Adrenal gland (tissue), 12 donors: ENCODE data around the gene CDYL2. TPM values are rescaled to one million over a fixed set of nuclear protein-coding genes. Genes with fewer than 3 reads are reported as not detected.

ENCODE experiments used
- DNase-seq, 7 donors: peaks; one replicate each; pipeline ENCODE4 v3.0.0-alpha.2; 2019 to 2020
- H3K27ac ChIP-seq, 5 donors: fragments of 200-600 bp; sonication (generic) in 4 of 5; 1 replicate in 3 of 5; 2 replicates in 2 of 5; pipeline versions ENCODE4 v1.5.1 to v1.8.0; 2016 to 2020; ENCODE audit warnings: mild to moderate bottlenecking in 1 of 5
- H3K27me3 ChIP-seq: fragments of 200-600 bp; 2 replicates; pipeline ENCODE4 v1.8.0; 2021
- H3K36me3 ChIP-seq, 2 donors: fragments of 200-600 bp; replicated peaks in 1 of 2; 1 replicate in 1 of 2; 2 replicates in 1 of 2; pipeline versions ENCODE4 v1.5.1 to v1.8.0; 2018 to 2022
- H3K4me1 ChIP-seq, 2 donors: fragments of 200-600 bp; replicated peaks in 1 of 2; 1 replicate in 1 of 2; 2 replicates in 1 of 2; pipeline versions ENCODE4 v1.5.1 to v1.8.0; 2018 to 2021
- H3K4me3 ChIP-seq, 4 donors: fragments of 200-600 bp; sonication (generic) in 3 of 4; one replicate each; pipeline ENCODE4 v1.5.1; 2016 to 2018
- H3K9me3 ChIP-seq, 3 donors: fragments of 200-600 bp; sonication (generic) in 1 of 3; replicated peaks in 1 of 3; 1 replicate in 2 of 3; 2 replicates in 1 of 3; pipeline versions ENCODE4 v1.5.1 to v1.8.0; 2016 to 2021
- POLR2A ChIP-seq, 2 donors: fragments of 450-650 bp; IDR thresholded peaks; one replicate each; pipeline ENCODE4 v1.6.1; 2017; ENCODE audit warnings: antibody characterized with exemption in 2 of 2, mild to moderate bottlenecking in 2 of 2, moderate library complexity in 1 of 2
- WGBS, 4 donors: extraction: QIAGEN DNeasy Blood & Tissue Kit in 2 of 4; methylation state at CpG; one replicate each; pipeline versions ENCODE4 v1.1.5 to v1.1.7; 2013 to 2017; 5-methylcytosine and 5-hydroxymethylcytosine counted together
- intact Hi-C, 2 donors: fragments of 100-400 bp; cut with DNase I; formaldehyde crosslinking; loops; one replicate each; pipeline versions ENCODE4 v1.14.1 to v1.15.0; 2022 to 2023
- polyA plus RNA-seq, 3 donors: library from polyadenylated mRNA; stranded (reverse); fragments of 200-250 nt in 2 of 3; fragments of 350-450 nt in 1 of 3; fragmentation: Illumina TruSeq in 1 of 3; extraction: RNeasy Lipid Tissue Mini Kit (QIAGEN cat#74804) in 1 of 3; gene quantifications; one replicate each; pipeline ENCODE4 v1.2.3, GENCODE V29; 2013 to 2014
- total RNA-seq, 9 donors: library from RNA; depleted of rRNA in 4 of 9; stranded (reverse); fragments of >200 nt in 4 of 9; fragments of 120-200 nt in 1 of 9; fragmentation: NEBNext Ultra II Directional in 1 of 9; extraction: Animal tissue kit (Norgen Biotek cat#: 25700) in 1 of 9; gene quantifications; one replicate each; pipeline versions ENCODE4 v1.1.0 to v1.2.4, GENCODE V29; 2013 to 2023
- TF ChIP-seq, protein P1 (sequence below), 6 experiments: fragments of 450-650 bp in 4 of 6; fragments of 200-600 bp in 2 of 6; sonication (generic) in 1 of 6; IDR thresholded peaks; 1 replicate in 5 of 6; 2 replicates in 1 of 6; pipeline versions ENCODE4 v1.5.1 to v1.8.0; 2016 to 2021; ENCODE audit warnings: antibody characterized with exemption in 6 of 6, mild to moderate bottlenecking in 2 of 6, moderate library complexity in 1 of 6
- donor health status: healthy with polysubstance abuse.
- donor health status: Bipolar disorder and iron deficiency.
- donor health status: DM: yes; HTN: yes; CAD: no.
- donor health status: DM: no; HTN: no; CAD: no.
- donor health status: DM: no; HTN: no; CAD: no.
- donor health status: DM: yes; HTN: yes; CAD: no.

CDYL2 gene
- total and polyA plus RNA-seq, 12 donors = 0.61 to 14.0 (median 7.6) TPM

DNA sequence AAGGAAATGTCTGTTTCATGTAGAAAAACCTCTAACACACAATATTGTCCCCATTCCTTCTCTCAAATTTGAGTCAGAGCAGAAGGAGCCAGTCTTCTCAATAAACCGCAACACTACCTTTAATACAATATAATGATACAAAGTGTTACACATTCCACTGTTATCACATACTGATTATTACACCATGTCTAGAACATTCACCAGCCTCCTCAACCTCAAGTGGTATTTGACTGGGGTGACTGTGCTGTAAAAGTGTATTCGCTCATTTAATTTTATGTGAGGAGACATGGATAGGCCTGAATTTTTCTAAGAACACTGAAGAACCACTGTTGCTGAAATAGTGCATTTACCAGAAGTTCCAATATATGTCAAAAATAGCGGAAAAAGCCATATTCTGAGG, 10.3 kb downstream of the CDYL2 start:
- H3K4me3 ChIP-seq = no peak overlapping the region
- TF ChIP-seq POLR2A (IDR thresholded peaks at IDR 0.05) = no peak
- TF ChIP-seq, protein P1, sequence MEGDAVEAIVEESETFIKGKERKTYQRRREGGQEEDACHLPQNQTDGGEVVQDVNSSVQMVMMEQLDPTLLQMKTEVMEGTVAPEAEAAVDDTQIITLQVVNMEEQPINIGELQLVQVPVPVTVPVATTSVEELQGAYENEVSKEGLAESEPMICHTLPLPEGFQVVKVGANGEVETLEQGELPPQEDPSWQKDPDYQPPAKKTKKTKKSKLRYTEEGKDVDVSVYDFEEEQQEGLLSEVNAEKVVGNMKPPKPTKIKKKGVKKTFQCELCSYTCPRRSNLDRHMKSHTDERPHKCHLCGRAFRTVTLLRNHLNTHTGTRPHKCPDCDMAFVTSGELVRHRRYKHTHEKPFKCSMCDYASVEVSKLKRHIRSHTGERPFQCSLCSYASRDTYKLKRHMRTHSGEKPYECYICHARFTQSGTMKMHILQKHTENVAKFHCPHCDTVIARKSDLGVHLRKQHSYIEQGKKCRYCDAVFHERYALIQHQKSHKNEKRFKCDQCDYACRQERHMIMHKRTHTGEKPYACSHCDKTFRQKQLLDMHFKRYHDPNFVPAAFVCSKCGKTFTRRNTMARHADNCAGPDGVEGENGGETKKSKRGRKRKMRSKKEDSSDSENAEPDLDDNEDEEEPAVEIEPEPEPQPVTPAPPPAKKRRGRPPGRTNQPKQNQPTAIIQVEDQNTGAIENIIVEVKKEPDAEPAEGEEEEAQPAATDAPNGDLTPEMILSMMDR (IDR thresholded peaks at IDR 0.05) = no peak
- intact Hi-C loops = no loop called here
- 97 to 99% (median 98%) methylated on average over 3 of the region's 3 CpGs for WGBS, 4 donors
- no peak overlapping the region for H3K27ac ChIP-seq
- H3K27me3 ChIP-seq = no peaks in the 10 kb centered on the region
- DNase-seq = no peak
- no peaks in the 10 kb centered on the region for H3K4me1 ChIP-seq
- no peaks in the 10 kb centered on the region for H3K9me3 ChIP-seq
- no peaks in the 10 kb centered on the region for H3K36me3 ChIP-seq

DNA sequence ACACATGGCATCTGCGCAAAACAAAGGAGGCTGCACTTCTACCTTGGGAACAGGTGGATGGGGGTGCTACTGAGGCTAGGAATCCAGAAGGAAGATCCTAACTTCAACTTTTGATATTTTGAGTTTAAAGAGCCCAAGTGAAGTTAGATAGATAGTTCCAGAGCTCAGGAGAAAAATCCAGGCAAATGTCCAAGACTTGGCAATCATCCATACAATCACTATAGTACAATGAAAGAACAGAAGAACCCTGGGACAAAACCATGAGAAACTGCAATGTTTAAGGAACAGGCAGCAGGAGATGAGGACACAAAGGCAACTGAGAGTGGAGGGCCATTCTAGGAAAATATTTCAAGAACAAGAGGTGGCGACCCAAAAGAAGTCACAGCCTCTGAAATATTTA, 12.4 kb downstream of the CDYL2 start:
- no peaks in the 10 kb centered on the region for H3K36me3 ChIP-seq
- H3K4me1 ChIP-seq = peaks cover 0 to 9% of the 10 kb centered on the region in 2 donors
- TF ChIP-seq, protein P1 (IDR thresholded peaks at IDR 0.05) = no peak
- TF ChIP-seq POLR2A (IDR thresholded peaks at IDR 0.05) = no peak
- no peak overlapping the region for H3K27ac ChIP-seq
- WGBS, 4 donors = 88 to 96% (median 94%) methylated on average over 2 of the region's 2 CpGs
- intact Hi-C loops = no loop called here
- no peaks in the 10 kb centered on the region for H3K27me3 ChIP-seq
- DNase-seq = peak in 1 of 7 donors; percentile 13
- no peaks in the 10 kb centered on the region for H3K9me3 ChIP-seq
- H3K4me3 ChIP-seq = no peak overlapping the region

DNA sequence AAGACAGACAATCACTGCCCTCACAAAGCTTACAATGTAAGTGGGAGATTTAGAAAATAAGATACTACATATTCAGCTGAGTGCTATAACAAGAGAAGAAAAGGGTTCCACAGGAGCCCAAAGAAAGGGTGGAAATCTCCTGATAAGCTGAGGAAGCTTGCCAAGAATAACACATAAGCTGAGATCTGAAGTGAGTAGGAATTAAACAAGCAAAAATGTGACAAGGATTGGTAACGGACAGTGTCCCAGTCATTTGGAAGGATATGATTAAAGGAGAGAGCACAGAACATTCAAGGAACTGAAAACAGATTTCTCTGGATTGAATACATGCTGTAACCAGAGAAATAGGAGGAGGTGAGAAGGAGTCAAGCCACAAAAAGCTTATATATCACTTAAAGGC, 13.0 kb downstream of the CDYL2 start:
- H3K36me3 ChIP-seq = no peaks in the 10 kb centered on the region
- 52 to 74% (median 67%) methylated on average over 1 of the region's 1 CpG for WGBS, 4 donors

GRCh38 chr16:80790751-80791150, 13.6 kb downstream of the CDYL2 start:
- no peak overlapping the region for H3K27ac ChIP-seq
- H3K36me3 ChIP-seq = no peaks in the 10 kb centered on the region
- 67 to 76% (median 69%) methylated on average over 5 of the region's 5 CpGs for WGBS, 4 donors
- no peak for DNase-seq
- no peaks in the 10 kb centered on the region for H3K27me3 ChIP-seq
- TF ChIP-seq POLR2A (IDR thresholded peaks at IDR 0.05) = no peak
- TF ChIP-seq, protein P1 (IDR thresholded peaks at IDR 0.05) = no peak
- H3K9me3 ChIP-seq = no peaks in the 10 kb centered on the region
- H3K4me3 ChIP-seq = no peak overlapping the region
- intact Hi-C loops = no loop called here
- peaks cover 0 to 9% of the 10 kb centered on the region in 2 donors for H3K4me1 ChIP-seq

More for the DNA sequence above, 13.0 kb downstream of the CDYL2 start:
- no peak for DNase-seq
- no peak overlapping the region for H3K4me3 ChIP-seq
- no peaks in the 10 kb centered on the region for H3K27me3 ChIP-seq
- intact Hi-C loops = no loop called here
- H3K4me1 ChIP-seq = peaks cover 0 to 9% of the 10 kb centered on the region in 2 donors
- H3K27ac ChIP-seq = no peak overlapping the region
- TF ChIP-seq, protein P1 (IDR thresholded peaks at IDR 0.05) = no peak
- TF ChIP-seq POLR2A (IDR thresholded peaks at IDR 0.05) = no peak
- no peaks in the 10 kb centered on the region for H3K9me3 ChIP-seq
